ENCODE measurements around the gene PGM2L1. TPM values are rescaled to one million over a fixed set of nuclear protein-coding genes. Genes with fewer than 3 reads are reported as not detected.
A peak's percentile ranks its signal among the peaks of the same experiment; 100 is the strongest.
"Not testable (repeated sequence)": the region's sequence is repeated elsewhere in the genome, so short reads cannot be mapped to it uniquely, and the experiment has no call there.

PGM2L1 gene
- total RNA-seq, 2 donors from 2014 or later = 3.1 to 3.3 TPM

DNA sequence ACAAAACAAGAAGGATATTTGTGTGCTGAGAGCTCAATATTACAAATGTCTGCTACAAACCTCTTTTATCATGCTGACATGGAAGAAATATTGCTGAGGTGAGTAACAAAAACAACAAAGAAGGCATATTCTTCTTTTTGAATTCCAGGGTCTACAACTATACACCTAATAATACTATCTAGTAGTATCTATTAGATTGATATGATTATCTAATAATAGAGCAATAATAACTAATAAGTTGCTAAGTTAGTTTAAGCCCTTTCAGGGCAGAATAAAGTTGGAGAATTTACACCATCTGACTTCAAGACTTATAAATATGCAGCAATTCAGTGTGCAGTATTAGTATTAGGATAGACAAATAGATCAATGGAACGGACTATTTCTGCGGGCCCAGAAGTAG lies 11.4 kb upstream of the PGM2L1 start:
- ATAC-seq (no peak), DNase-seq (no peak)
- intact Hi-C loops (cut with DNase I) = no loop called here

DNA sequence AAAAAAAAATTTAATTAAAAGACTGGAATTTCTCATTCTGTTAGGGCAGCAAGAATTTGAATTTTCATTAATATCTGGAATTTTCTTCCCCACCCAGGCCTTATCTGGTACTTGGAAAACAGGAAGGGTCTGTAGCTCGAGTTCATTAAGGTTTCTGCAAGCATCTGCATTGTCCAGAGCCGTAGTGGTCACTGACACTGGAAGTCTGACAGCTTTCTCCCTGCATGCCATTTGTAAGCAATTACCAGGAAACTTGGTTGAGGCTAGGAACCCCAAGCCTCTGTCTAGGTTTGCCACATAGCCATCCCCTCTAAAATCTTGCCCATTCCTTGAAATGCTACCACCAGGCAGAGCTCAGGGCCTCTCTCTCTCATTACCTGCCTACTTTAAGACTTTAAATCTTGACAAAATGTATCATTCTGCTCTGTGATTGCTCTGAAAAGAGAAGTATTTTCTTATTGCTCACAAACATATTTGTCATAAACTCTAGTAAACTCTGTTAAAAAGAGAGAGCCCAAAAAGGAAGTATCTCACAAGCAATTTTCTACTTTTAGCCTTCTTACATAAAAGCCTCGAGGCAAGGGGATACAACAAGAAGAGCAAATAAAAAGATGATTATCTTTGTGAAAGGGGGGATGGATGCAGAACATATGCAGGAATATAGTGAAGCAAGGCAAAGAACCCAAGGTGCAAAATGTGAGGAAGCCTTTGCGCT lies 5.5 kb upstream of the PGM2L1 start:
- intact Hi-C loops (cut with DNase I) = no loop called here
- DNase-seq = no peak
- no peak for ATAC-seq

- intact Hi-C loops (cut with DNase I) = no loop called here
- ATAC-seq = no peak
Measured at GRCh38 chr11:74400606-74401005, 2.4 kb upstream of the PGM2L1 start.

GRCh38 chr11:74397501-74398243 lies 561 bp downstream of the PGM2L1 start:
- DNase-seq = no peak
- peak; percentile 31 to 53 for ATAC-seq
- intact Hi-C loops (cut with DNase I) = no loop called here

More at GRCh38 chr11:74400606-74401005, 2.4 kb upstream of the PGM2L1 start:
- DNase-seq = no peak

- intact Hi-C loops (cut with DNase I) = no loop called here
- ATAC-seq = no peak
Measured at GRCh38 chr11:74392256-74392655, 6.0 kb downstream of the PGM2L1 start.

DNA sequence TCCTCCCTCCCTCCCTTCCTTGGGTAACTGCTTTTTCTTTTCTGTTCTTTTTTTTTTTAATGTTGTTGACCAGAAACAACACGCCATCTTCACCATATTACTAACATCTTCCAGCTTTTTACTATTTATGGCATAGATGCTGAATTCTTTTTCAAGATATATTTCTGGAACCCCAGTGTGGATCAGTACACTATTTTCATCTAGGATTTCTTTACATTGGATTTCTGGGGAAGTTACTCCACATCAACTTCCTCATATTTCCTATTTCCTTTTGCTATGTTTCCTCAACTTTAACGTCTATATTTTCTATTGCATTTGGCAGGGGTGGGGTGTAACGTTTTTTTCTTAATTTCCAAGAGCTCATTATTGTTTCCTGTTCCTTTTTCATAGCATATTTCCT lies 7.0 kb downstream of the PGM2L1 start:
- DNase-seq (no peak), ATAC-seq (no peak)
- intact Hi-C loops (cut with DNase I) = no loop called here

More at GRCh38 chr11:74392256-74392655, 6.0 kb downstream of the PGM2L1 start:
- no peak for DNase-seq

DNA sequence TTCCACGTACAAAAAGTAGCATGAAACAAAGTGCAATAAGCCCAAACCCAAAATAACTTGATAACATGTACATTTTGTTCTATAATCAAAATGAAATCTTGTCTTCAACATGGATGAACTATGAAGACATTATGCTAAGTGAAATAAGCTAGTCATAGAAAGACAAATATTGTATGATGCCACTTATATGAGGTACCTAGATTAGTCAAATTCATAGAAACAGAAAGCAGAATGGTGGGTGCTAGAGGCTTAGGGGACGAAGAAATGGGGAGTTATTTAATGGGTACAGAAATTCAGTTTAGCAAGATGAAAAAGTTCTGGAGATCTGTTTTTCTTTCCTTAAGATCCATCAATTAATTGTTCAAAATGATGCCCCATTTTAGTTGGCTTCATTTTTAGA lies 7.5 kb downstream of the PGM2L1 start:
- intact Hi-C loops (cut with DNase I) = no loop called here
- no peak for ATAC-seq
- no peak for DNase-seq

DNA sequence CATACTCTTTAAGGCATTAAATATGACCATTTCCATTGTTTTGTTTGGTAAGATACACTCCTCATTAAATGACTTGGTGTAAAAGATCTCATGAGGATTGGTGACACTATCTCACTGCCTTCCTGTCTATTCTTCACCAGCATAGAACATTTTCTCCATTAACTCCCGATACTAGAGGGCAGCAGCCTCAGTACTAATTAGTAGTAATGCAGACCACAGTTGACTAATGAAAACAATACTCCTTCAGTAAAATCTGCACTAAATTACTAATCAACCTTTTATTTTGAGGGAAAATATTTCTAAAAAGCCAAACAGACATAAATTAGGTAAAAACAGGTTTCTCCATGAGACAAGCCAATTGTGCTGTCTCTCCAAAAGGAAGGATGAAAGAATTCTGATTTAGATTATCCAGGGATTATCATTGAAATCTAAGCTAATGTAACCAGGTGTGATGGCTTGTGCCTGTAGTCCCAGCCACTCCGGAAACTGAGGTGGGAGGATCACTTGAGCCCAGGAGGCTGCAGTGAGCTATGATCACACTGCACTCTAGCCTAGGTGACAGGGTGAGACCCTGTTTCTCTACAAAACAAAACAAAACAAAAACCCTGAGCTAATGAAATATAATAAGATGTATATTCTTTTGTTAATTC lies 9.4 kb downstream of the PGM2L1 start:
- peak; percentile 44 for DNase-seq
- peak in 1 of 2 donors; percentile 80 for ATAC-seq
- intact Hi-C loops (cut with DNase I) = loop anchor here (2.0 to 5.0 kb wide), 2 partner anchors 58 to 60 kb away; no protein-coding TSS in a partner anchor

GRCh38 chr11:74384641-74385040 lies 13.6 kb downstream of the PGM2L1 start:
- DNase-seq (no peak), ATAC-seq (no peak)
- intact Hi-C loops (cut with DNase I) = loop anchor here in 1 of 2 donors (5.0 kb wide), 1 partner anchor 63 kb away; no protein-coding TSS in a partner anchor

DNA sequence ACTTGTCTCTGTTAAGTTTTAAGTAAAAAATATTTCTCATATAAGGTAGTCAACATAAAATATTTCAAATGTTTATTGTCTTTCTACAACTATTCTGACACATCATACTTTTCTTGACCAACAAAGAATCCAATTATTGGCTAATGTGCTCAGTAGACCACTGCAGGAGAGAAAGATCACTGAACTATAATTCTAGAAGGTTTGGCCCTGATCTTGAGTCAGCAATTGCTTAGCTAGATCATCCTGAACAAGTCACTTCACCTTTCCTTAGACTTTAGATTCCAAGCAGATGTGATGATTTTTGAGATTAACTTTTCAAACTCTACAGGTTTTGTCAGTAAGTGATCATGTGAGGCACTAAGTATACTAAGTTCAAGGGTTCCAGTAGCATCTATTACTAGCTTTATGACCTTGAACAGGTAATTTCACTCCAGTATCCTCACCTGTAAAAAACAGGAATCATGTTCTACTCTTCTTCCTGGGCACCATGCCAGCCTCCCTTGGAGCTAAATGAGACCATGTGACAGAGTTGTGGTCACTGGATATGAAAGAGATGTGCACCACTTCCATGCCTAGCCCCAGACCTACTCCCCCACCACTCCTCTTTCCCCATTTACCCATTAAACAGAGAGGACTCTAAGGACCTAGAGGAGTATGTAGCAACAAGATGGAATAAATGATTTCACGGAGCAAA lies 17.3 kb downstream of the PGM2L1 start:
- ATAC-seq (no peak), DNase-seq (peak; percentile 26)
- intact Hi-C loops (cut with DNase I) = no loop called here

DNA sequence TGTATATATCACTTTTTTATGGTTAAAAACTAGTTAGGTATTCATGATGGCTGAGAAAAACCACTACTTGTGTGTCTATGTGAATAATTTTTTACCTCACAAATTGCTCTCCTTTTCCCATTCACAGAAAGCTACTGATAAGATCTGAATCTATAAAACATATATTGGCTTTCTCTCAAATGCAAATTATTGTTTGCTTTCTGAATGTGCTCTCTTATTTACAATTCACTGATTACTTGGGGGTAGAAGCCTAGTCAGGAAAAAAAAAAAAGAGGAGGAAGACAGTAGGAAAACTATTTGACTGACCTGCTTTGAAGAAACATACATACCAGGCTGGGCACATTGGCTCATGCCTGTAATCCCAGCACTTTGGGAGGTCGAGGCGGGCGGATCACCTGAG lies 20.5 kb downstream of the PGM2L1 start:
- intact Hi-C loops (cut with DNase I) = no loop called here
- ATAC-seq (no peak), DNase-seq (no peak)

- ATAC-seq (no peak), DNase-seq (no peak)
- intact Hi-C loops (cut with DNase I) = no loop called here
Measured at GRCh38 chr11:74373382-74373781, 24.9 kb downstream of the PGM2L1 start.

DNA sequence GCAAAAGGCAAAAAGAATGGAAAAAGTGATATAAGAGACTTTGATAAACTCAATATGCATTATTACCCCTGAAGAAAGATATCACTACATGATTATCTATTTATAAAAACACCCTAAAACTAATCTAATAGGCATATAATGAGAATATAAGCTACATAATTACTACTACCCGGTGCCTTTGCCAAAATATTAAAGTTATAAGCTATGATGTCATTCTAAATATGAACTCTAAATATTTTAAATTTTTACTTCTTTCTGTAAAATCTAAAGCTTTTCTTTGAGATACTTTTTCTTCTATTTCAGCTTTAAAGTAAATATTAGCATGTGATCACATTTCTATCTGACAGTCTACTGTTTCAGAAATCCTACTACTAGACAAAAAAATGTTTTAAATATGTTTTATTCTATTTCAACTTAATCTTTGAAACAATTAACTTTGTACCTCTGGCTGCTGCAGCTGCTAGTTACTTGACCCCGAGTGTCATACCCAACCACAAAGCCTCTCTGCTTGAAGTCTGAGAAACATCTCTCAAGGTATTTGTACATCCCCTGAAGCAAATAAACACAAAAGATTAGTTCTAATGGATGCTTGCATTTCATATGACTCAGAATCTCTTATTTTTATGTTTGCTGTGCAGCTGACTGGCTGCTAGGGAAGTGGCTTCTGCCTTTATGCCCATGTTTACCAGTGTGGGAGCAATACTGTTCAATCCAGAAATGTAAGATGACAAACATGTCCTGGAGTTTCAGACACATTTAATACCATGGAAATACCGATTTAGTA lies 26.8 kb downstream of the PGM2L1 start:
- ATAC-seq = no peak
- intact Hi-C loops (cut with DNase I) = no loop called here
- no peak for DNase-seq

DNA sequence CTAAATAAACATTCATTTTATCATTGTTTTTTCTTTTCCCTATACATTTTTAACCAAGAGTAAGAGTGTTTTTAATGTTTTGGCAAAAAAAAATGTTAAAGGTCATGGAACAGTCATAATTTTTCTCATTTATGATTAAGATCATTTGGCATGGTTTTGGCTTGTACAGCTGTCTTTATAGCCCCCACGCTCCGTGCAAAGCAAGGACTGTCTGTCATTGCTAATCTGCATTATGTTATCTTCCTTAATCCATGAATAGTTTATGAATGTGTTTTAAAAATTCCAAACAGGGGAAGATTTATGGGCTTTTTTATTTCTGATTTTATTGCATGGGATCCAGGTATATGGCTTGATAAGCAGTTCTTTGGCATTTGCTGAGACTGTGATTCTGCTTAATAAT lies 28.1 kb downstream of the PGM2L1 start:
- ATAC-seq = no peak
- intact Hi-C loops (cut with DNase I) = no loop called here

DNA sequence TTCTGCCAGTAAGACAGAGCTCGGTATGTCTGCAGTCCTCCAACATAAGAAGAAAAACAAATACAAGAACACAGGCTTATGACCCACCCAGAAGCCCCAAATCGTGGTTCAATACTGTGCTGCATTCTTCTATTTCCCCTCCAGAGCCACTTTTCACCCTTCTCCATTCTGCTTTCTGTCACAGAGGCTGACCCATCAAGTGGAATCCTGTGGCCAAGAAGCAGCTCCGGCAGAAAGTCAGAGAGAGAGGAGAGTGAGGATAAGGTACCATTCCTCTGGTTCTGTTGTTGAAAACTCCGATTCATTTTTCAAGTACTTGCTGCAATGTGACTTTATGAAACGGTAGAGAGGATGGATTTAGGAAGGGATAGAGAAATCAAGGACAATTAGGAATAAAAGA lies 30.4 kb downstream of the PGM2L1 start:
- ATAC-seq (no peak), DNase-seq (no peak)
- intact Hi-C loops (cut with DNase I) = no loop called here

More for the DNA sequence above, 28.1 kb downstream of the PGM2L1 start:
- DNase-seq = no peak

DNA sequence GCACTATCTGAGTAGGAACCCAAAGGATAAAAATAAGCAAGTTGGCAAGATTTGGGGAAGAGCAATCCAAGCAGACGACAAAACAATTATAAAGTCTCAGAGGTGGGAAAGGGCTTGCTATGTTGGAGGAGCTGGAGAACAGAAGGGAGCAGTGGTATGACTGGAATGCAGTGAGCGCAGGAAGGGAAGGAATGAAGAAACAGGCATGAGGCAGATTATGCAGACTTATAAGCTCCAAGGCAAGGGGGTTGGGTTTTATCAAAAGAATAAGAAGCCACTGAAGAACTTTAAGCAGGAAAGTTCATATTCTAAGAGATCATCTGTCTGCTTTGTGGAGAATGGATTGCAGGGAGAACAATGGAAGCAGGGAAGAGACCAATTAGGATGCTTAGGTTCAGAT lies 31.7 kb downstream of the PGM2L1 start:
- DNase-seq (no peak), ATAC-seq (no peak)
- intact Hi-C loops (cut with DNase I) = no loop called here

- intact Hi-C loops (cut with DNase I); DNase-seq; ATAC-seq: not testable (repeated sequence)
Measured at GRCh38 chr11:74365805-74366204, 32.4 kb downstream of the PGM2L1 start.

DNA sequence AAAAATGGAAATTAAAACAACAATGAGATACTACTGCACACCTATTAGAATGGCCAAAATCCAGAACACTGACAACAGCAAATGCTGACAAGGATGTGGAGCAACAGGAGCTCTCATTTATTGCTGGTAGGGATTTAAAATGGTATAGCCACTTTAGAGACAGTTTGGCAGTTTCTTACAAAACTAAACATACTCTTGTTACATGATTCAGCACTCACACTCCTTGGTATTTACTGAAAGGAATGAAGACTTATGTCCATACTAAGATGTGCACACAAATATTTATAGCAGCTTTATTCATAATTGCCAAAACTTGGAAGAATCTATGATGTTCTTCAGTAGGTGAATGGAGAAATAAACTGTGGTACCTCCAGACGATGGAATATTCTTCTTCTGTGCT lies 40.8 kb downstream of the PGM2L1 start:
- intact Hi-C loops (cut with DNase I) = no loop called here
- no peak for DNase-seq
- no peak for ATAC-seq

DNA sequence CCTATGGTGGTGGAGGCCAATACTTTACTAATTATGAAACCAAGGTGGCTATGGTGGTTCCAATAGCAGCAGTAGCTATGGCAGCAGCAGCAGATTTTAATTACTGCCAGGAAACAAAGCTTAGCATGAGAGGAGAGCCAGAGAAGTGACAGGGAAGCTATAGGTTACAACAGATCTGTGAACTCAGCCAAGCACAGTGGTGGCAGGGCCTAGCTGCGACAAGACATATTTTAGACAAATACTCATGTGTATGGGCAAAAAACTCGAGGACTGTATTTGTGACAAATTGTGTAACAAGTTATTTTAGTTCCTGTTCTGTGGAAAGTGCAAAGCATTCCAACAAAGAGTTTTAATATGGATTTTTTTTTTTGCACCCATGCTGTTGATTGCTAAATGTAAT lies 42.6 kb downstream of the PGM2L1 start:
- DNase-seq (no peak), ATAC-seq (no peak)
- intact Hi-C loops (cut with DNase I) = no loop called here
